GM18907 (cell line): ENCODE results near the gene SLIRP.
"Not testable (repeated sequence)": the region's sequence is repeated elsewhere in the genome, so short reads cannot be mapped to it uniquely, and the experiment has no call there.

Experiments used
- ATAC-seq: cut with Tn5 transposase; IDR thresholded peaks from one replicate; pipeline ENCODE4 v1.9.1; 2021; ENCODE audit warnings: mild to moderate bottlenecking, moderate library complexity; ENCODE audit not compliant: unreplicated experiment

The SLIRP gene

DNA sequence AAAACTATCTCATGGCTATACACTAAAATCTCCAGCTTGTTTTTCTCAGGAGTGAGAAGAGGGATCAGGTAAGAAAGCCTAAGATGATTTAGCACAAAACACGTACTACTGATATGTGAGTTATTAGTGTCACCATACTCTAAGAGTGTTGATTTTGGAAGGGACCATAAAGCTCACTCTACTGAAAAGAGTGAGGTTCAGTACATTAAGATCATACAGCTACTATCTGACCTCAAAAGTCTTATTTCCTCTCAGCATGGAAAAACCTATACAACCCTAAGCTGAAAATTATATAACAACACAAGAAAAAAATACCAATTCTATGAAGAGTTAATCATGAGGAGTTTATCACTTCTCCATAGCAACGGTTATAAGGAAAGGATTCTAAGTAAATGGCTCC, 33.5 kb downstream of the SLIRP start:
- no peak for ATAC-seq

DNA sequence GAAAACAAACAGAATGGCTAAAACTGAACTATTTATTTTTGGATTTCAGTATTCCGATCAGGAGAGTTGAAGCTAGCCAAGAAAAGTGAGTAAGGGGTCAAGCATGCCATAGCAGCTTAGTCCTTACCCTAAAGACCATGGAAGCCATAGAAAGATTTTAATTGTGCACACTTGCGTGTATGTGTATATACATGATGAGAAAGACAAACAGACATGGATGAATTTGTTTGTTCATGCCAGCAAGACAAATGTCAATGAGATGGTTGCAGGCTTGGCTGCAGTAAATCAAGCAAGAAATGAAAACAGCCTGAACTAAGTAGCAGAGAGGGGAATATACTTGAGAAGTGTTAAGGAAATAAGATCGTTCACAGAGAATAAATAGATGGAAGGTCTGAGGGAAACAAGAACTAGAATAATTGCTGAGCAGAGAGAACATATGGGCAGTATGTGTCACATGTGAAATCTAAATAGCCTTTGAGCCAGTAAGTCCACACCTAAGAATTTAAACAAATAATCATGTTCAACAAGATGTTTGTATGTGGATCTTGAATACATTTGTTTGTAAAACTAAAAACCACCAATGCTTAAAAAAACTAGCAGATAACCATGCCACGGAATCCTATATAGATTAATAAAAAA, 38.3 kb downstream of the SLIRP start:
- ATAC-seq = no peak

DNA sequence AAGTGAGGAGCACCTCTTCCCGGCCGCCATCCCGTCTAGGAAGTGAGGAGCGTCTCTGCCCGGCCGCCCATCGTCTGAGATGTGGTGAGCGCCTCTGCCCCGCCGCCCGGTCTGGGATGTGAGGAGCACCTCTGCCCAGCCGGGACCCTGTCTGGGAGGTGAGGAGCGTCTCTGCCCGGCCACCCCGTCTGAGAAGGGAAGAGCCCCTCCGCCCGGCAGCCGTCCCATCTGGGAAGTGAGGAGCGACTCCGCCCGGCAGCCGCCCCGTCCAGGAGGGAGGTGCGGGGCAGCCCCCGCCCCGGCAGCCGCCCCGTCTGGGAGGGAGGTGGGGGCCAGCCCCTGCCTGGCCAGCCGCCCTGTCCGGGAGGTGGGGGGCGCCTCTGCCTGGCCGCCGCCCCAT, 39.5 kb downstream of the SLIRP start:
- ATAC-seq = not testable (repeated sequence)

DNA sequence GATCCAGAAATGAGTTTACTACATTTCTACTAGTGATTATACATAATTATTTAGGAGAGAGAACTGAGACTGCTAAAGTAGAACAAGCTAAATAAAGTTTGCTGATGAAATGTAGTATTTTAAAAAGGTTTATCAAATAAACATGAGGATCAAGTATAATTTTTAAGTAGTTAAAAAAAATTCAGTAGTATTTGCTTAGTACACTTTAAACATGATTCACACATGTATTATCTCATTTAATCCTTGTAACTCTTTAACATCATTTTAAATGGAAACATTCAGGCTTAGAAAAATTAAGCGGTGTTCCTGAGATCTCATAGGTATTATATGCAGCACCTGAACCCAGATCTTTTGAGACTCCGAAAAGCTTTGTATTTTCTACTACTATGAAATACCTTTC, 44.4 kb downstream of the SLIRP start:
- ATAC-seq = no peak

DNA sequence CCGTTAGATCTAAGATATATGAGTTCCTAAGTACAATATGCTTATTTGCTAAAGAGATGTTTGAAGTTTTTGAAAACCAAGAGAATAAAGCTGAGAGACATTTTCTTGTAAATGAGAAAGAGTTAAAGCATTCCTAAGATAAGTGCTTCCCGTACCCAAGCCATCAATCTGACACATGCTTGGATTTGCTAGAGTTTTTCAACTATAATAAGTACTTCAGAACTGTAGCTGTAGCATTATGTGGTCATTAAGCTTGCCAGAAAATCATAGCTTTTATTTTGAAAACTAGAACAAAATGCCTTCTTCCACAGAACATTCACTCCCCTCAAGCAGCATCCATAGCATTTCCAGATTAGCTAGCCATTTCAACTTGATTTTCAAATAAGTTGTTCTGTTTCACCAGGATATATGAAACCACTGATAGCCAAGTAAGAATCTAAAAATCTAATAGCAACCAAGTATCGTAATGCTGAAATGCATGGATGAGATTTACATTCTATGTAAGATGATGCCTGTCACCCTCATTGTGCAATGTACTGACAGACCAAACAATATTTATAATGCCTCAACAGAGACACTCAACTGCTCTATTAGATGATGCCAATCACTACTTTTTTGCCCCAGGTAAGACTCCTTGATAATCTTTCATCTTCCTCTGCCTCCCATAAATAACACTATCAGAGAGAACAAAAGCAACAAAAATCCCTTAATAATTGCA, 45.1 kb downstream of the SLIRP start:
- no peak for ATAC-seq

DNA sequence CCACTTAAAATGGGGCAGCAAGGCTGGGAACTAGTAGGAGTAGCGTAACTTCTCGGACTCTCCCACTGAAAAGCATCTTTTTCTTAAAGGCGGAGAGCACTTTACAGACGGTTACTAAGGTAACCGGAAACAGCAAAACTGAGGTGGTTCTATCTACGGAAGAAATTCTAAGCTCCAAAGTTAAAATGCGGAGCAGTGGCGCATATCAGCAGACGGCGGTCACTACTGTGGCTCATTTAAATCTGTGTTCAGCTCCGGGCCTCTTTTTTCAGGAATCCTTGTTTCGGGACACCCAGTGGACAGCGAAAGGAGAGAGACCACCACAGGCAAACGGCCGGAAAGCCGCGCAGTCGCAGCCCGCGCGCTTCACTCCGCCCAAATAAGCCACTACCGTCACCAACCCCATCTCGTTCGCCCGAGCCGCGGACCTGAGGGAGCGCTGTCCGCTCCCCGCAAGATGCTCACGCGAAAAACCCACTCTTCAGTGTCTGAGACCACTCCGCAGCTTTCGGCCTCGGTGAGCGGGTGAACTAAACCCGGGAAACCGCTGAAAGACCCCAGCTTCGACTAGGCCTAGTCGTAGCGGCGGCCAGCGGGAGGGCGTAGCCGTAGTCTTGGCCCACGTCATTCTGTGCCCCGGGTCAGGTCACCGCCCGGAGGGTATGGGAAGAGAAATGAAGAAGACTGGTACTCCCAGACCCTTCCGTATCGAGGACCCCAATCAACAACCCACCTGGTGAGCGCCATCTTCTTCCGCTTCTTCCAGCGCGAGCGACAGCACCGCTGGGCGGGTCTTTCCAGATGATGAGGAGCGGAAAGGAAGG, 52.7 kb downstream of the SLIRP start, which contains the start of gene SNW1:
TSS of gene SNW1 (minus strand) at position 776 of the 824 bp plus-strand sequence. CDS start at position 747, 29 bp downstream.
- ATAC-seq = peak; percentile 92

DNA sequence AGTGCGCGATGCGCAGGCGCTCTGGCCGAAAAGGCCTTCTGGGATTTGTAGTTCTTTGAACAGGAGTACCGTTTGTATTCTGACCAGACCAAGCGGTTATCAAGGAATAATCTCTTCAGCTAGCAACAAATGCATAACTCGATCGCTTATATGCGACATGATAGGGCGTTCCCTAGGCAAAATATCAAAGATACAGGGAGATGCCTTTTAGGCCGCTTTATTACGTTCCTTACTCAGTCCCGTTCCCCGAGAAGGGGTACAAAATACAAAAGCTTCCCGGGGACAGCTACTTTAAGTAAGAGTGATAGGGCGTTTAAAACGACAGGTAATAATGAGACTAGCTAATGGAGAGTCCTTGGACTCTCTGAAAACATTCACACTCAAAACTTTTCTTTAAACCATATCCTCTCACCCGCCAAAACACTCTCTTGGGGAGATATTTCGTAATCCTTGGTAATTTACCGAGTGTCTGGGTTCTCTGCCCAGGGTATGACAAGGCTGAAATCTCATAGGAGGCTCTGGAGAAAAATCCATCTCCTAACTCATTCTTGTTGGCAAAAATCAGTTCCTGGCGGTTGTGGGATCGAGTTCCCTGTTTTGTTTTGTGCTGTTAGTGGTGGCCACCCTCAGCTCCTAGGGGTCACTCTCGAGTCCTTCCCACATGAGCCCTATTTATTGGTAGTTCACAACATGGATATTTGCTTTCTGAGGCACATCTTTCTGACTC, 53.5 kb downstream of the SLIRP start:
- ATAC-seq = peak; percentile 30

DNA sequence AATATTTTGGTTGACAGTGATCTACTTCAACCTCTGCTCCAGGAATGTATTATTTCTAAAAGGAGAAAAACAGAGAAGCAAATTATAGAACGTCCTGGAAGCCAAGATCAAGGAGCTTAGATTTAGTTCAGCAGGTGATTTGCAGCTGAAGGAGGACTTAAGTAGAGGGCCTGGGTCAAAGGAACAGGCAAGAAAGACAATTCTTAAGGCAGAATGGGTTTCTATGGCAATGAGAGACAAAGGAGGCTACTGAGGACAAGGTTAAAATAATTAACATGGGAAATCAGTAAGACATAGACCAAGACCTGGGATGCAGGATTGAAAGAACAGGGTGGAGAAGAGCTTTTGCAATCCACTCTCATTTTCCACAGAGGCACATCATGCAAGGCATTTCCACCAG, 55.4 kb downstream of the SLIRP start:
- ATAC-seq = no peak

DNA sequence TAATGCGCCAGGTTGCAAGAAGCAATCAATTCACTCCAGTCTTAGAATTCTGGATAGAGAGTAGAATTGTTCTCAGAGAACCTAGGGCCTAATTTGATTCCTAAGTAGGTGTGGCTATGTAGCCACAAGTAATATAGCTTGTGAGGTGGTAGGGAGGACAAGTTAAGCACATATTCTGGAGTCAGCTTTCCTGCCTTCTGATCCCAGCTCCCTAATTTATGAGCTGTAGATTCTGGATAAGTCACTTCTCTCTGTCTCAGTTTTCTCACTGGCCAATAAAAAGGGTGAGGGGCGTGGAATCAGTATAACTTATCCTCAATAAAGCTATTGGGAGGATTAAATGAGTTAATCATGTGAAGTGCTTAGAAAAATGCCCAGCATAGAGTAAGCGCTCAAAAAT, 56.1 kb downstream of the SLIRP start:
- ATAC-seq = no peak
